Endothelial cell of umbilical vein (primary cell): ENCODE data around the gene DOLPP1. TPM values are rescaled to one million over a fixed set of nuclear protein-coding genes. Genes with fewer than 3 reads are reported as not detected.

Source experiments
- BruUV-seq: library from RNA; stranded (reverse); fragments of 400-500 nt; replicated peaks from 2 replicates; lab custom pipeline; 2021; lab: Mats Ljungman, UMichigan
- CTCF ChIA-PET: fragments of 300-600, 350-600 bp; sonication (Branson Sonifier 250); formaldehyde crosslinking; loops from one replicate; lab custom pipeline; 2021; ENCODE audit warnings: antibody characterized with exemption, inconsistent platforms; lab: Charles Lee
- POLR2A ChIA-PET: fragments of 300-600, 350-600 bp; sonication (Branson Sonifier 250); formaldehyde crosslinking; loops from one replicate; lab custom pipeline; 2021; ENCODE audit warnings: antibody characterized with exemption, inconsistent platforms; lab: Charles Lee
- DNase-seq: peaks from one replicate; pipeline ENCODE4 v3.0.0-alpha.2; 2011; ENCODE audit warnings: low read depth, low spot score
- FAIRE-seq: peaks from 2 replicates; lab custom pipeline; 2011; peaks lifted over from hg19 to GRCh38; lab: Jason Lieb, UNC
- H2AFZ ChIP-seq: 2 replicates; pipeline ENCODE4 v1.6.0; 2012; ENCODE audit warnings: low read depth, low read length, control low read depth, inconsistent platforms
- H3K27ac ChIP-seq: 2 replicates; pipeline ENCODE4 v1.5.1; 2011; ENCODE audit warnings: low read depth, mild to moderate bottlenecking, control low read depth, low read length, moderate library complexity; ENCODE audit not compliant: insufficient read depth
- H3K27me3 ChIP-seq, 2 experiments: 2 replicates each; pipeline versions ENCODE4 v1.6.0 to v1.6.1; 2011; ENCODE audit warnings: low read length in 2 of 2, mixed read lengths in 1 of 2; ENCODE audit not compliant: control insufficient read depth in 2 of 2, insufficient read depth in 2 of 2
- H3K36me3 ChIP-seq, 2 experiments: 2 replicates in 1 of 2; 3 replicates in 1 of 2; pipeline ENCODE4 v1.5.1; 2011; ENCODE audit warnings: low read length in 2 of 2, mild to moderate bottlenecking in 1 of 2, moderate library complexity in 1 of 2; ENCODE audit not compliant: control insufficient read depth in 2 of 2, insufficient read depth in 2 of 2; ENCODE audit errors: extremely low read depth in 1 of 2
- H3K4me1 ChIP-seq: 3 replicates; pipeline ENCODE4 v1.5.1; 2011; ENCODE audit warnings: mild to moderate bottlenecking, low read length; ENCODE audit not compliant: control insufficient read depth, insufficient read depth; ENCODE audit errors: extremely low read depth
- H3K4me2 ChIP-seq: 2 replicates; pipeline ENCODE4 v1.6.1; 2011; ENCODE audit warnings: low read length, control low read depth, mixed read lengths; ENCODE audit not compliant: insufficient read depth
- H3K4me3 ChIP-seq, 3 experiments: fragments of 200-600 bp in 1 of 3; sonication (generic), shearing (Covaris generic) in 1 of 3; replicated peaks in 1 of 3; 2 replicates each; pipeline ENCODE4 v1.5.1; 2011 to 2016; ENCODE audit warnings: control low read depth in 3 of 3, low read length in 3 of 3, mild to moderate bottlenecking in 2 of 3, inconsistent platforms in 1 of 3, low read depth in 1 of 3, moderate library complexity in 1 of 3; ENCODE audit not compliant: insufficient read depth in 1 of 3
- H3K79me2 ChIP-seq: 2 replicates; pipeline ENCODE4 v1.6.0; 2012; ENCODE audit warnings: low read length, inconsistent platforms; ENCODE audit not compliant: control insufficient read depth, insufficient read depth
- H3K9ac ChIP-seq: replicated peaks from 2 replicates; pipeline ENCODE3; 2011; ENCODE audit warnings: low read length, control low read depth; ENCODE audit not compliant: insufficient read depth; ENCODE audit errors: extremely low read depth
- H3K9me1 ChIP-seq: replicated peaks from 3 replicates; pipeline ENCODE4 v1.6.0; 2011; ENCODE audit warnings: mild to moderate bottlenecking, low read length; ENCODE audit not compliant: control insufficient read depth, insufficient read depth; ENCODE audit errors: extremely low read depth
- H3K9me3 ChIP-seq: replicated peaks from 2 replicates; pipeline ENCODE4 v1.5.1; 2012; ENCODE audit warnings: low read length, inconsistent platforms; ENCODE audit not compliant: control insufficient read depth, insufficient read depth
- H4K20me1 ChIP-seq: replicated peaks from 2 replicates; pipeline ENCODE3; 2011; ENCODE audit warnings: mild to moderate bottlenecking, low read length; ENCODE audit not compliant: control insufficient read depth, insufficient read depth; ENCODE audit errors: extremely low read depth
- EZH2 ChIP-seq: IDR thresholded peaks from 2 replicates; pipeline ENCODE4 v1.6.1; 2012; ENCODE audit warnings: borderline replicate concordance, low read depth, mild to moderate bottlenecking, moderate library complexity, low read length, inconsistent platforms; ENCODE audit not compliant: severe bottlenecking
- FOS ChIP-seq: IDR thresholded peaks from 2 replicates; pipeline ENCODE4 v1.6.1; 2011; ENCODE audit warnings: mild to moderate bottlenecking, low read length, moderate library complexity, borderline replicate concordance; ENCODE audit not compliant: insufficient read depth
- GATA2 ChIP-seq: IDR thresholded peaks from 2 replicates; pipeline ENCODE4 v1.7.0; 2011; ENCODE audit warnings: low read depth, mild to moderate bottlenecking, moderate library complexity, mixed read lengths, low read length; ENCODE audit not compliant: insufficient read length, insufficient read depth
- JUN ChIP-seq: IDR thresholded peaks from 2 replicates; pipeline ENCODE4 v1.6.1; 2011; ENCODE audit warnings: borderline replicate concordance, low read depth; ENCODE audit not compliant: insufficient read length, insufficient read depth
- MYC ChIP-seq: IDR thresholded peaks from one replicate; pipeline ENCODE4 v1.6.1; 2011; ENCODE audit warnings: mild to moderate bottlenecking, low read depth, low read length
- POLR2A ChIP-seq: IDR thresholded peaks from 2 replicates; pipeline ENCODE4 v1.6.1; 2012; ENCODE audit warnings: low read depth, mild to moderate bottlenecking, control low read depth, low read length
- POLR2AphosphoS5 ChIP-seq: IDR thresholded peaks from 2 replicates; pipeline ENCODE4 v1.6.1; 2012; ENCODE audit warnings: low read depth, mild to moderate bottlenecking, control low read depth, low read length, moderate library complexity; ENCODE audit not compliant: insufficient read depth
- dilution Hi-C: fragments of 300-500 bp; cut with MboI; formaldehyde crosslinking; loops from one replicate; pipeline ENCODE4 v1.15.0; 2019; ENCODE audit warnings: low sequenced_read_pairs; ENCODE audit not compliant: extremely low pct_ligation_motif_present
- intact Hi-C: fragments of 100-400 bp; cut with micrococcal nuclease; formaldehyde crosslinking; loops from one replicate; pipeline ENCODE4 v1.10.0; 2022
- polyA plus RNA-seq, 4 experiments: library from polyadenylated mRNA; depleted of rRNA in 3 of 4; stranded (reverse) in 3 of 4; unstranded in 1 of 4; fragments of >200 nt; gene quantifications; 2 replicates each; pipeline versions ENCODE4 v1.2.1 to v1.2.3, GENCODE V29; 2011 to 2012; ENCODE audit warnings: missing spikeins in 1 of 4
- total RNA-seq: library from RNA; stranded (reverse); gene quantifications from 2 replicates; pipeline ENCODE4 v1.2.3, GENCODE V29; 2021
- TF ChIP-seq, protein P1 (sequence below), 2 donors: IDR thresholded peaks; 1 replicate in 1 of 2; 2 replicates in 1 of 2; pipeline ENCODE4 v1.5.1; 2011; ENCODE audit warnings: low read length in 2 of 2, mild to moderate bottlenecking in 2 of 2, moderate library complexity in 2 of 2, control low read depth in 1 of 2, inconsistent platforms in 1 of 2, low read depth in 1 of 2; ENCODE audit not compliant: insufficient read depth in 1 of 2; ENCODE audit errors: extremely low read depth in 1 of 2
- TF ChIP-seq, protein P2 (sequence below): IDR thresholded peaks from 2 replicates; pipeline ENCODE4 v1.6.1; 2011; ENCODE audit not compliant: insufficient read depth, insufficient read length

Gene DOLPP1
- total and polyA plus RNA-seq, 2 donors (not counting 3 experiments of a cell fraction or from before 2014, with no cell fraction given), result 17.7 to 28.3 TPM

DNA sequence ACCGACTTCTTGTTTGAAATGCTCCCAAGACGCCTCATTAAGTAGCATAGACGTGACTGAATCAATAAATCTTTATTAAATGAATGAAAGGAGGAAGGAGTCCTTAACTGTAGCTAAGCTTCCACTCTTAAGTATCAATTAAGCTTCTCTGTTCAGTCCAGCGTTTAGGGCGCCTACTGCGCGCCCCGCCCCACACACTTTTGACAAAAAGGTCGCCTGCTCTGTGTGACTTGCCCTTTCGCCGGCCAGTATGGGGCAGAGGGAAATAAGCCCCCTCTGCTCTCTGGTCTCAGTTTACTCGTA, 662 bp upstream of the DOLPP1 start:
- POLR2A ChIA-PET, result no interaction called here

More for the DNA sequence above, 662 bp upstream of the DOLPP1 start:
- peaks cover 0 to 3% of the 10 kb centered on the region in 2 experiments for H3K36me3 ChIP-seq
- H2AFZ ChIP-seq, result peak overlapping the region; percentile 93
- dilution Hi-C loops, result no loop called here
- intact Hi-C loops, result loop anchor here (2.0 kb wide), 1 partner anchor 43 kb away; the partner anchor contains the start of gene MIGA2
- no peak overlapping the region for H3K27ac ChIP-seq
- peaks cover 16% of the 10 kb centered on the region for H3K4me1 ChIP-seq
- peak; percentile 7 for DNase-seq
- peak; percentile 21 for FAIRE-seq
- TF ChIP-seq EZH2 (no peak), MYC (no peak), POLR2AphosphoS5 (no peak), POLR2A (no peak), GATA2 (no peak), FOS (no peak), JUN (no peak)
- TF ChIP-seq, protein P1, sequence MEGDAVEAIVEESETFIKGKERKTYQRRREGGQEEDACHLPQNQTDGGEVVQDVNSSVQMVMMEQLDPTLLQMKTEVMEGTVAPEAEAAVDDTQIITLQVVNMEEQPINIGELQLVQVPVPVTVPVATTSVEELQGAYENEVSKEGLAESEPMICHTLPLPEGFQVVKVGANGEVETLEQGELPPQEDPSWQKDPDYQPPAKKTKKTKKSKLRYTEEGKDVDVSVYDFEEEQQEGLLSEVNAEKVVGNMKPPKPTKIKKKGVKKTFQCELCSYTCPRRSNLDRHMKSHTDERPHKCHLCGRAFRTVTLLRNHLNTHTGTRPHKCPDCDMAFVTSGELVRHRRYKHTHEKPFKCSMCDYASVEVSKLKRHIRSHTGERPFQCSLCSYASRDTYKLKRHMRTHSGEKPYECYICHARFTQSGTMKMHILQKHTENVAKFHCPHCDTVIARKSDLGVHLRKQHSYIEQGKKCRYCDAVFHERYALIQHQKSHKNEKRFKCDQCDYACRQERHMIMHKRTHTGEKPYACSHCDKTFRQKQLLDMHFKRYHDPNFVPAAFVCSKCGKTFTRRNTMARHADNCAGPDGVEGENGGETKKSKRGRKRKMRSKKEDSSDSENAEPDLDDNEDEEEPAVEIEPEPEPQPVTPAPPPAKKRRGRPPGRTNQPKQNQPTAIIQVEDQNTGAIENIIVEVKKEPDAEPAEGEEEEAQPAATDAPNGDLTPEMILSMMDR (IDR thresholded peaks at IDR 0.05; ENCODE audit: extremely low read depth in 1 of 2, insufficient read depth in 1 of 2, low read depth in 1 of 2, low read length in 2 of 2), result no peak
- TF ChIP-seq, protein P2, sequence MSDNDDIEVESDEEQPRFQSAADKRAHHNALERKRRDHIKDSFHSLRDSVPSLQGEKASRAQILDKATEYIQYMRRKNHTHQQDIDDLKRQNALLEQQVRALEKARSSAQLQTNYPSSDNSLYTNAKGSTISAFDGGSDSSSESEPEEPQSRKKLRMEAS, result no peak
- no peaks in the 10 kb centered on the region for H3K27me3 ChIP-seq
- H3K9me3 ChIP-seq, result no peaks in the 10 kb centered on the region
- peak overlapping the region; percentile 28 for H3K9ac ChIP-seq
- BruUV-seq, result no TSS peak
- CTCF ChIA-PET, result no interaction called here
- no peaks in the 10 kb centered on the region for H4K20me1 ChIP-seq
- peak overlapping the region; percentile 44 to 63 (median 62) for H3K4me3 ChIP-seq
- H3K79me2 ChIP-seq, result peaks cover 20% of the 10 kb centered on the region
- peak overlapping the region; percentile 80 for H3K4me2 ChIP-seq
- no peaks in the 10 kb centered on the region for H3K9me1 ChIP-seq
